Neuron (in vitro differentiated cells): Measurements from ENCODE around the gene GNE.
"Not testable (repeated sequence)": the region's sequence is repeated elsewhere in the genome, so short reads cannot be mapped to it uniquely, and the experiment has no call there.

Experiments used
- H2AFZ ChIP-seq: one replicate; pipeline ENCODE4 v1.6.1; 2013; ENCODE audit warnings: low read depth, mild to moderate bottlenecking, inconsistent platforms, low read length, moderate library complexity
- H3K27me3 ChIP-seq: one replicate; pipeline ENCODE4 v1.6.1; 2013; ENCODE audit warnings: low read length; ENCODE audit not compliant: insufficient read depth
- H3K36me3 ChIP-seq: one replicate; pipeline ENCODE4 v1.6.1; 2013; ENCODE audit warnings: low read length; ENCODE audit not compliant: insufficient read depth
- H3K4me1 ChIP-seq: one replicate; pipeline ENCODE4 v1.6.1; 2013; ENCODE audit warnings: low read length; ENCODE audit not compliant: insufficient read depth
- H3K4me3 ChIP-seq: 2 replicates; pipeline ENCODE4 v1.5.1; 2013; ENCODE audit warnings: mild to moderate bottlenecking, low read length, moderate library complexity
- H3K9me3 ChIP-seq: one replicate; pipeline ENCODE4 v1.6.1; 2013; ENCODE audit warnings: low read length

Gene GNE, protein sequence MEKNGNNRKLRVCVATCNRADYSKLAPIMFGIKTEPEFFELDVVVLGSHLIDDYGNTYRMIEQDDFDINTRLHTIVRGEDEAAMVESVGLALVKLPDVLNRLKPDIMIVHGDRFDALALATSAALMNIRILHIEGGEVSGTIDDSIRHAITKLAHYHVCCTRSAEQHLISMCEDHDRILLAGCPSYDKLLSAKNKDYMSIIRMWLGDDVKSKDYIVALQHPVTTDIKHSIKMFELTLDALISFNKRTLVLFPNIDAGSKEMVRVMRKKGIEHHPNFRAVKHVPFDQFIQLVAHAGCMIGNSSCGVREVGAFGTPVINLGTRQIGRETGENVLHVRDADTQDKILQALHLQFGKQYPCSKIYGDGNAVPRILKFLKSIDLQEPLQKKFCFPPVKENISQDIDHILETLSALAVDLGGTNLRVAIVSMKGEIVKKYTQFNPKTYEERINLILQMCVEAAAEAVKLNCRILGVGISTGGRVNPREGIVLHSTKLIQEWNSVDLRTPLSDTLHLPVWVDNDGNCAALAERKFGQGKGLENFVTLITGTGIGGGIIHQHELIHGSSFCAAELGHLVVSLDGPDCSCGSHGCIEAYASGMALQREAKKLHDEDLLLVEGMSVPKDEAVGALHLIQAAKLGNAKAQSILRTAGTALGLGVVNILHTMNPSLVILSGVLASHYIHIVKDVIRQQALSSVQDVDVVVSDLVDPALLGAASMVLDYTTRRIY

GRCh38 chr9:36258208-36258995 is at the start of gene GNE:
GNE (minus strand) TSS chr9:36258448; CDS start chr9:36249355, 9,093 bp downstream.
- H2AFZ ChIP-seq, result peak within 1 kb of the TSS; percentile 58
- peaks cover 3% of the 10 kb centered on the region for H3K4me1 ChIP-seq
- H3K4me3 ChIP-seq, result peak within 1 kb of the TSS; percentile 85
- H3K27me3 ChIP-seq, result no peaks in the 10 kb centered on the region
- no peaks in the 10 kb centered on the region for H3K36me3 ChIP-seq
- H3K9me3 ChIP-seq, result no peaks in the 10 kb centered on the region

DNA sequence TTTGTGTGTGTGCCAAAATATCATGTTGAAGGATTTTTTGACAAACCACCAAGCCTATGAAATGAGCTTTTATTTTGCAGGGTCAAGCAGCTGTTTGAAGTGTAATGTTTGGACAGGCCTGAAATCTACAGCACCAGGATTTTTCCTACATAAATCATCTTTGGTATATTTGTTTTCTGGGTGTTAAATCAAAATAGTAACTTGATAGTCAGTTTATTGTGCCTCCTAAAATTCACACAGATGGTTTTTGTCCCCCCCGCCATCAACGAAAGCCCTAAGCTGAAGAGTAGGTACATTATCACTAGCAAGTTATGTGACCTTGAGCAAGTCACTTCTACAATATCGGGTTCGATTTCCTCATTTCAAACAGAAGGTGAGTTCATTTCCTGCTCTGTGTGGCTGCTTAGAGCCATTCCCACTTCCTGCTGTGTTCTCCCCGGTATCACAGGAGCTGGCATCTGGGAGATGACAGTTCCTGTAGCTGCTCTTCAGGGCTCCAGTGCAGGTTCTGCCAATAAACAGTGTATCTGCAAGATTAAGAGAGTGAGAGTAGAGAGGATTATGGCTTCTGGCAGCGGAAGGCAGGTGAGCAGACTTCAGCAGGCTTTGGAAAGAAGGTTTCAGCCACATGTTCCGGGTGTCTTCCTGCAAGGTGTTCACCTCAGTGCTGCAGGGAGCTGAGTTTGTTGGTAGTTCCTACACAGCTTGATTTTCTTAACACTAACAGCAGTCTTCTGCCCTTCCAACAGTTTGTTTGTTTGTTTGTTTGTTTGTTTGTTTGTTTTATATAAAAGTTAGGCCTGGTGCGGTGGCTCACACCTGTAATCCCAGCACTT is 48.4 kb upstream of the GNE start:
- Histone ChIP-seq H3K27me3 (no peaks in the 10 kb centered on the region), H3K36me3 (no peaks in the 10 kb centered on the region), H3K4me1 (no peaks in the 10 kb centered on the region), H3K4me3 (no peak overlapping the region), H2AFZ (no peak overlapping the region), H3K9me3 (no peaks in the 10 kb centered on the region)

GRCh38 chr9:36304366-36304765 is 46.1 kb upstream of the GNE start:
- not testable (repeated sequence) for H3K4me1 ChIP-seq

DNA sequence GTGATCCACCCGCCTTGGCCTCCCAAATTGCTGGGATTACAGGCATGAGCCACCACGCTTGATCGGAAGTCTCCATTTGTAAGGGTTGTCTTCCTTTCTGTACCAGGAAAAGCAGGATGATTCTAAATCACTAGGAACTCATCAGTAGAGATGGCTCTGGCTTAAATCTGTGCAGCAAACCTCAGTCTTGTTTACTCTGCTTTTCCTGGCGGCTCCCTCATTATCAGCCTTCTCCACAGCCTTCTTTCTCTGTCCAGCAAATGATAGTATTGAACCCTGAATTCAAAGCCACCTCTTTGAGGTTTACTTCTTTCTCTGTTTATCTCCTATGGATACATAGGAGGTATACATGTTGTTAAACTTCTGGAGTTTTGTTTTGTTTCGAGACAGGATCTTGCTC is 43.0 kb upstream of the GNE start:
- Histone ChIP-seq H3K27me3 (no peaks in the 10 kb centered on the region), H3K4me1 (no peaks in the 10 kb centered on the region), H3K36me3 (no peaks in the 10 kb centered on the region), H3K9me3 (no peaks in the 10 kb centered on the region), H2AFZ (no peak overlapping the region), H3K4me3 (no peak overlapping the region)

More at GRCh38 chr9:36304366-36304765, 46.1 kb upstream of the GNE start:
- H3K4me3 ChIP-seq, H3K9me3 ChIP-seq, H3K36me3 ChIP-seq, H2AFZ ChIP-seq, H3K27me3 ChIP-seq: not testable (repeated sequence)

- no peaks in the 10 kb centered on the region for H3K9me3 ChIP-seq
- no peaks in the 10 kb centered on the region for H3K36me3 ChIP-seq
- H3K27me3 ChIP-seq, result no peaks in the 10 kb centered on the region
- H3K4me3 ChIP-seq, result no peak overlapping the region
- no peak overlapping the region for H2AFZ ChIP-seq
- no peaks in the 10 kb centered on the region for H3K4me1 ChIP-seq
Observed at GRCh38 chr9:36298566-36298965, 40.3 kb upstream of the GNE start.

- no peak overlapping the region for H3K4me3 ChIP-seq
- H3K36me3 ChIP-seq, result no peaks in the 10 kb centered on the region
- H3K27me3 ChIP-seq, result no peaks in the 10 kb centered on the region
- no peaks in the 10 kb centered on the region for H3K4me1 ChIP-seq
- no peak overlapping the region for H2AFZ ChIP-seq
- no peaks in the 10 kb centered on the region for H3K9me3 ChIP-seq
Observed at GRCh38 chr9:36297798-36298197, 39.5 kb upstream of the GNE start.

- H3K36me3 ChIP-seq, result not testable (repeated sequence)
Observed at GRCh38 chr9:36294996-36295395, 36.7 kb upstream of the GNE start.

DNA sequence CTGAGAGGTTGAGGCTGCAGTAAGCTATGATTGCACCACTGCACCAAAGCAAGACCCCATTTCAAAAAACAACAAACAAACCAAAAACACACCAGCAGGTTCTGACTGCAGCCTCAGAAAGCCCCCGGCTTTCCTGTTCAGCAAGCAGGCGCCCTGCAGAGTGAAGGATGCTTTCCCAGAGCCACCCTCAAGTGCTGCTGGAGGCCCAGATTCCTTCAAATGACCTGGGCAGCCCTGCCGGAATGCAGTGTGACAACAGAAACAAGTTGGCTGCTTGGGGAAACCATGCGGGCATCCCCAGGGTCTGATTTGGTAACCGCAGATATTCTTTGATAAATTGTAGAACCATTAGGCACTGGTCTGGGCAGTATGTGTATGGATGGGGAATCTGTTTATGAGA is 35.7 kb upstream of the GNE start:
- Histone ChIP-seq H3K4me1 (no peaks in the 10 kb centered on the region), H3K4me3 (no peak overlapping the region), H3K36me3 (no peaks in the 10 kb centered on the region), H2AFZ (no peak overlapping the region), H3K27me3 (no peaks in the 10 kb centered on the region), H3K9me3 (no peaks in the 10 kb centered on the region)

More at GRCh38 chr9:36294996-36295395, 36.7 kb upstream of the GNE start:
- H3K9me3 ChIP-seq, H2AFZ ChIP-seq, H3K27me3 ChIP-seq, H3K4me3 ChIP-seq, H3K4me1 ChIP-seq: not testable (repeated sequence)

DNA sequence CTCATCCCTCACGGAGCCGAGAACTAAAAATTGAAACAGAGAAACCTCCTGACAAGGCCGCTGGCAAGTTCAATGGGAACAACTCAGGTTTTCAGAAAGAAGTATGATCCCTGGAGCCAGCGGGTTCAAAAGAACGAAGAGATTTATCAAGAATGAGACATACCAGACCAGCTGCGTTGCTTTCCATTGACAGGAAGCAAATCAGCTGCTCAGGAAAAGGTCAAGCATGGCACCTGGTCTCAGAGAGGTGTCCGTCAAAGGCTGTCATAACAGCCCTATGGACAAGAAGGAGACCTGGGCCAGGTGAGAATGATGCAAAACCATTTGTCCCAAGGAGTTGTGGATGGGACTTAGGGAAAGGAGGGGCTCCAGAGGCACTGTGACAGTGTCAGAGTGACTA is 34.9 kb upstream of the GNE start:
- Histone ChIP-seq H3K27me3 (no peaks in the 10 kb centered on the region), H3K9me3 (no peaks in the 10 kb centered on the region)

DNA sequence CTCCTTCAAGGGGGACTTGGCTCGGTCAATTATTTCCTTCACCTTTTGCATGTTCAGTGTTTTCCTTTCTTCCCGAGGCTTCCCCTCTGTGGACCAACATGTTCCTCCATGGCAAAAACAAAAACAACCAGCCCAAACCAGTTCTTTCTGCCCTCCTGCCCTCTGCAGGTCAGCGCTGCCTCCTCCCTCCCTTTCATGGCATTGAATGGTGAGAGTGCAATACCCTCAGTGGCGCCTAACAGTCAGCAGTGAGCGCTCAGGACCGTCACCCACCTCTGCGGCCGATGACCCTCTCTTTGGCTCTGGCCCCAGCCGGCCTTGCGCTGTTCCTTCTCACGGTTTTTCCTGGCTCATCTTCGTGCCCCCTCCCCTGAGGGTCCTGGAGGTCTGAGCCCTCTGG is 34.4 kb upstream of the GNE start:
- Histone ChIP-seq H2AFZ (no peak overlapping the region), H3K4me3 (no peak overlapping the region), H3K4me1 (no peaks in the 10 kb centered on the region)

More for the DNA sequence above, 34.9 kb upstream of the GNE start:
- no peak overlapping the region for H2AFZ ChIP-seq
- H3K4me1 ChIP-seq, result no peaks in the 10 kb centered on the region
- no peak overlapping the region for H3K4me3 ChIP-seq
- no peaks in the 10 kb centered on the region for H3K36me3 ChIP-seq

GRCh38 chr9:36290996-36291395 is 32.7 kb upstream of the GNE start:
- H3K4me3 ChIP-seq, result no peak overlapping the region
- no peak overlapping the region for H2AFZ ChIP-seq

More for the DNA sequence above, 34.4 kb upstream of the GNE start:
- Histone ChIP-seq H3K9me3 (no peaks in the 10 kb centered on the region), H3K27me3 (no peaks in the 10 kb centered on the region), H3K36me3 (no peaks in the 10 kb centered on the region)

DNA sequence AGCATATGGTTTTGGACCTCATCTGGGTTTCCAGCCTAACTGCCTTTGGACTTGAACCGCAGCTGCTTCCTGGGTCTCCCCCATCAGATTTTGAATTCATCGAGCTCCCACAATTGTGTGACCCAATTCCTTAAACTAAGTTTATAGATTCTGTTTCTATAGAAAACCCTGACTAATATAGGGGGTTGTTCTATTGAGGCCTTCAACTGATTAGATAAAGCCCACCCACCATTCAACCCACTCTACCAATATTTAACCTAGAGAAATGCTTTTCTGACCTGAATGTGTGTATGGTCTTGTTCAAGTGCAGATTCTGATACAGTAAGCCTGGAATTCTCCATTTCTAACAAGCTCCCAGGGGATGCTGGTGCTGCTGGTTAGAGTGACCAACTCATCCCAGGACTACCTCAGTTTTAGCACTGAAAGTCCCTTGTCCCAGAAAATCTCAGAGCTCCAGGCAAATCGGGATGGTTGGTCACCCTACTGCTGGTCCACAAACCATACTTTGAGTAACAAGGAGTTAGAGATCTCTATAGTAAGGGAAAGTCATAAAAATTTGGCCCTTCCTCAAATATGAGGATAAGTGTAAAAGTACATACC is 31.7 kb upstream of the GNE start:
- H3K36me3 ChIP-seq, result no peaks in the 10 kb centered on the region
- H3K9me3 ChIP-seq, result no peaks in the 10 kb centered on the region
- no peaks in the 10 kb centered on the region for H3K4me1 ChIP-seq
- H2AFZ ChIP-seq, result no peak overlapping the region
- H3K4me3 ChIP-seq, result no peak overlapping the region
- H3K27me3 ChIP-seq, result no peaks in the 10 kb centered on the region

More at GRCh38 chr9:36290996-36291395, 32.7 kb upstream of the GNE start:
- Histone ChIP-seq H3K27me3 (no peaks in the 10 kb centered on the region), H3K36me3 (no peaks in the 10 kb centered on the region), H3K4me1 (no peaks in the 10 kb centered on the region), H3K9me3 (no peaks in the 10 kb centered on the region)
